GM20431 (cell line): ENCODE results near the gene CAMLG.
"Not testable (repeated sequence)": the region's sequence is repeated elsewhere in the genome, so short reads cannot be mapped to it uniquely, and the experiment has no call there.

Experiments used
- in situ Hi-C: fragments of 300-500 bp; cut with MseI, MboI; formaldehyde crosslinking; loops from one replicate; pipeline ENCODE4 v1.15.0; 2020; ENCODE audit warnings: low sequenced_read_pairs; ENCODE audit not compliant: unreplicated experiment

CAMLG gene

DNA sequence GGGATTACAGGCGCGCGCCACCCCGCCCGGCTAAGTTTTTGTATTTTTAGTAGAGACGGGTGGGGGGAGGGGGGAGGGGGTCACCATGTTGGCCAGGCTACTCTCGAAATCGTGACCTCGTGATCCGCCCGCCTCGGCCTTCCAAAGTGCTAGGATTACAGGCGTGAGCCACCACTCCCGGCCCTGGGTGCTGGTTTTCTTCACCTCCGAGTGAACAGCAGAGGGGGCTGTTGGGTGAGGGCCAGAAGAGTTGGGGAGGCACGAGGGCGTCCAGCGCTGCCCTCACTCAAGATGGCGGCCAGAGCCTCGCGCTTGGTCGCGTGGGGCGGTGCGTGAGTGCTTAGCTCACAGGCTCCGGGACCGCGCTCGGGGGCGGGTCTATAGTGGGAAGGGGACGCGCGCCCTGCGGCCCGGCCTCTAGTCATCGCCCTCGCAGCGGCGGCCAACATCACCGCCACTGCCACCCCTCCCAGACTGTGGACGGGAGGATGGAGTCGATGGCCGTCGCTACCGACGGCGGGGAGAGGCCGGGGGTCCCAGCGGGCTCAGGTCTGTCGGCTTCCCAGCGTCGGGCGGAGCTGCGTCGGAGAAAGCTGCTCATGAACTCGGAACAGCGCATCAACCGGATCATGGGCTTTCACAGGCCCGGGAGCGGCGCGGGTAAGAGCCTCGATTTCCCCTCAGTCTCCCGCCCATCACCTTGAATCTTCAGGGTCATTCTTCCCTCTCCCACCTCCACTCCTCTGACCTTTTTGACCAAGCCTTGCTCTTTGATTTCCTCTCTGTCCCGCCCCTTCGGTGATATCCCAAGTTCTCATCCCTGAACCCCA, at the start of gene CAMLG:
TSS of gene CAMLG (plus strand) at position 416 of the 830 bp plus-strand sequence. CDS start at position 489, 73 bp downstream.
- in situ Hi-C loops, result no loop called here

DNA sequence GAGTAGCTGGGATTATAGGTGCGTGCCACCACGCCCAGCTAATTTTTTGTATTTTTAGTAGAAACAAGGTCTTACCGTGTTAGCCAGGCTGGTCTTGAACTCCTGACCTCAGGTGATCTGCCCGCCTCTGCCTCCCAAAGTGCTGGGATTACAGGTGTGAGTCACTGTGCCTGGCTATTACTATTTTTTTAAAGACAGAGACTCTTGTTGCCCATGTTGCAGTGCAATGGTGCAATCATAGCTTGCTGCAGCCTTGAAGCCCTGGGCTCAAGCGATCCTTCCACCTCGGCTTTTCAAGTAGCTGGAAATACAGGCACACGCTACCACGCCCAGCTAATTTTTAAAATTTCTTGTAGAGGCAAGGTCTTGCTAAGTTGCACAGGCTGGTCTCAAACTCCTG, 48.2 kb upstream of the CAMLG start:
- in situ Hi-C loops, result not testable (repeated sequence)

DNA sequence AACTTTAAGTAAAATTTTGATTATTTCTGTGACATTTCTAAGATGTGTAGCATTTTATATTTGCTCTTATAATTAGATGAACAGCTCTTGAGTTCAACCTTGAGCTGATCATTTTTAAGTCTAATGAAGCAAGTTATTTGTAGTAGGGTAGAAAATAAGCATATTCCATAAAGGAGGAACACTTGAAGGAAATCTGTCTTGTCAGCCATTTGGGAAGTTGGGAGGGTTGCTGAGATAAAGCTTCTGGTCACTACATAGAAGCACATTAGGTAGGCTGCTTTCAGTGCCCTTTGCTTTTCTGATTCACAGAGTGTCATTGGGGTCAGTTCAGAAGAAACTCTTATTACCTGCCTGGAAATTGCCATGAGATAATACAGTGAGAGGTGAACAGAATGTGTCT, 45.6 kb upstream of the CAMLG start:
- in situ Hi-C loops, result no loop called here

GRCh38 chr5:134708301-134708700, 30.0 kb upstream of the CAMLG start:
- in situ Hi-C loops, result no loop called here

- in situ Hi-C loops, result no loop called here
Observed at GRCh38 chr5:134714120-134714519, 24.2 kb upstream of the CAMLG start.

- in situ Hi-C loops, result no loop called here
Observed at GRCh38 chr5:134714541-134714940, 23.8 kb upstream of the CAMLG start.

GRCh38 chr5:134715466-134715865, 22.9 kb upstream of the CAMLG start:
- in situ Hi-C loops, result not testable (repeated sequence)

DNA sequence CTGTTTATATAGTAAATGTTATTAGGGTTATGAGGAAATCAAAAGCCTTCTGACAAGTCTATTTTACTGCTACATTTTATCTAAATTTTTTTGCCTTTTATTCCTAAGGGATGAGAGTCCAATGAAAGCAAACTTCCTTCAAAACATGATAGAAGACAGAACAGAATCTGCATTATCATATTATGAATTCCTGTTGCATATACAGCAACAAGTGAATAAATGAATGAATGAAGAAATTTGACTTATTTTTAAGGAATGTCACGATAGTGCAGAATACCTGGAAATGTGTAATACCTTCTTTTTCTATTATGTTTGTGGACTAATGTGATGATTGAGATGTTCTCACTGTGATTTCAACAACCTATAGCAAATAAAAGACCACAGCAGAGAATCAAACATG, 13.5 kb upstream of the CAMLG start:
- in situ Hi-C loops, result no loop called here

DNA sequence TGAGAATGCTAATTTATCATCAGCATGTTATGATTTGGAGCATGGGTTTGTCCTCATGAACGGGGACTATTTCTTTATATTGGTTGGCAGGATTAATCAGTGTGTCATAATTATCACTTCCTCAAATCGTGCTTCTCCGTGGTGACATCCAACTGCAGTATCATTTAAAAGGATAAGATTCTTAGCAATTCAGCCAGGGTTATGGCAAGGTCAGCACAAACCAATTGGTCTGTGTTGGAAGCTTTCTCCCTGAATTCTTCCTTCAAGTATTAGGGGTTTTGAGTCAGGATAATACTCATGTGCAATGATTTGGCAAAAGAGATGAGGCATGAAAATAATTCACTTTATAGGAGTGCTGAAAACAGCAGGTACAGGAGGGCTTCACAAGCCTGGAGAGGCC, 5.5 kb upstream of the CAMLG start:
- in situ Hi-C loops, result no loop called here

DNA sequence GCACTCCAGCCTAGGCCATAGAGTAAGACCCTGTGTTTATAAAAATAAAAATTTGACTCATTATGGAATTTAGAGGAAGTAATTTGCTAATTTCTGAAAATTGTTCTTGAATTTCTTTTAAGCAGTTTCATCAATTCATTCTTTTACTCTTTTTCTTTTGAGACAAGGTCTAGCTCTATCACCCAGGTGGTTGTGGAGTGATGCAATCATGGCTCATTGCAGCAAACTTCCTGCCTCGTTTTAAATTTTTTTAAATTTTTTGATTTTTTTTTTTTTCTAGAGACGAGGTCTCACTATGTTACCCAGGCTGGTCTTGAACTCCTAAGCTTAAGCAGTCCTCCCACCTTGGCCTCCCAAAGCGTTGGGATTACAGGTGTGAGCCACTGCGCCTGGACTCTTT, 3.1 kb upstream of the CAMLG start:
- in situ Hi-C loops, result no loop called here

- in situ Hi-C loops, result no loop called here
Observed at GRCh38 chr5:134736173-134736812, 2.1 kb upstream of the CAMLG start.

DNA sequence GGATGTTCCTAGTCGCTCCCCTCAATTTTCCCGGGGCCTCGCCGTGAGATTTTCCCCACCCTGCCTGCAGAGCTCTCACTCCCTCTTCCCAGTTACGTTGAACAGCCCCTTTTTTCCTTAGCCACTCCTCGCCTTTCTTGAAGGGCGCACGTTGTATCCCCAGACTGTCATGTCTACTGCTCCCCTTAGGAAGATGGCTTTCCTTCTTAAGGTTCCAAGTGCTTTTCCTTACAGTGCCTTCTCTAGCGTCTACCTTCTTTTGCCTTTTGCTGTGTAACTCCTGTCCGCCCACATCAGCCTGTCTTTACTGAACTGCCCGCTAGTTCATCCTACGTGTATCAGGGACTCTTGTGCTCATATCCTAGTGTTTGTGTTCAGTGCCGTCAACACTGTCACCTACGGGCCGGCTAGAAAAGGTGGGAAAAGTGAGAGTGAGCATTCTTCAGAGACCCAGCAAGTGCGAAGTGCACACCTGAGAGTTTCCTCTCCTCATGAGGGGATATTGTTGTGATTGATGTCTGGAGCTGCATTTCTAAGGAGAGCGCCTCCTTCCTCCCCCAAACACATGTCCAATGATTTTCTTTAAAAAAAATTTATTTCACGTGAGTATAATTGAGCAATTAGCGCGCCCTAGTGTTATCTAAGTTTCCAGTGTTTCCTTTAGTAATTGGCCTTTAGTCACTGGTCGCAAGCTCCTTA, 764 bp downstream of the CAMLG start:
- in situ Hi-C loops, result no loop called here

GRCh38 chr5:134741052-134741451, 2.7 kb downstream of the CAMLG start:
- in situ Hi-C loops, result no loop called here

DNA sequence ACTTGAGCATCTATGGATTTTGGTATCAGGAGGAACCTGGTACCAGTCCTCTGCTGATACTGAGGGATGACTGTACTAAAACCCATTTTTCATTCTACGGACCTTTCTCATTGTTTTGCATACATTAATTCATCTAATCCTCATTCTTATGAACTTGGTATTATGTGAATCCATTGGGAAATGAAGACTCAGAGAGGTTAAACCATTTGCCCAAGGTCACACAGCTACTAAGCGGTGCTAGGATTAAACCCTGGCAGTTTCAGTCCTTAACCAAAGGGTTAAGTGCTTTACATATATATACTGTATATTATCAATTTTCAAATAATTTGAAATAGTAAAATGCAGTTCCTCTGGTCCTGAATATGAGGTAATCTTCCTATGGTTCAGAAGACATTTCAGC, 3.8 kb downstream of the CAMLG start:
- in situ Hi-C loops, result no loop called here

DNA sequence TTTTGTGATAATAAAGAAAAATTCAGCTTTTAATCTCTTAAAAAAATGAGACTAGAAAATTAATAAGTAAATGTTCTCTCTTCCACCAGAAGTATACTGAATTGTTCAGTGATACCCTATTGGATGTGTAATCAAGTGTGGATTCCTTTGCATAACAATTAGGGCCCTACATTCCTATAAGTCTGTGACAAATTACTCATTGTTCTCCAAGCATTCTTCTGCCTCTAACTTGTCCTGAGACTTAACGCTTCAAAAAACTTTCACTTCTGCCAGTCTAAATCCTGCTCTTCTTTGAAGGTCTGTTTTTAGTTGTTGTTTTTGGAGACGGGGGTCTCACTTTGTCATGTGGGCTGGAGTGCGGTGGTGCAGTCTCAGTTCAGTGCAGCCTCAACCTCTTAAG, 11.1 kb downstream of the CAMLG start:
- in situ Hi-C loops, result no loop called here

DNA sequence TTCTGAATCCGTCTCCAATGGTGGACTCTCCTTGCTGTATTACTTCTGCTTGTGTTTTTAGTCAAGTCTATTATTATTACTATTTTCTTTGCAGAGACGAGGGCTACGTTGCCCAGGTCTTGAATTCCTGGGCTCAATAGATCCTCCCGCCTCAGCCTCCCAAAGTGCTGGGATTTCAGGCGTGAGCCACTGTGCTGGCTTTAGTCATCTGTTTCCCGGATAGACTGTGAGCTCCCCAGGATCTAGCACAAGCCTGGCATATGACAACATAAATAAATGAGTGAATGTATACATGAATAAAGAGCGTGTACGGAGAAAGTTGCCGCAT, 19.8 kb downstream of the CAMLG start:
- in situ Hi-C loops, result no loop called here

DNA sequence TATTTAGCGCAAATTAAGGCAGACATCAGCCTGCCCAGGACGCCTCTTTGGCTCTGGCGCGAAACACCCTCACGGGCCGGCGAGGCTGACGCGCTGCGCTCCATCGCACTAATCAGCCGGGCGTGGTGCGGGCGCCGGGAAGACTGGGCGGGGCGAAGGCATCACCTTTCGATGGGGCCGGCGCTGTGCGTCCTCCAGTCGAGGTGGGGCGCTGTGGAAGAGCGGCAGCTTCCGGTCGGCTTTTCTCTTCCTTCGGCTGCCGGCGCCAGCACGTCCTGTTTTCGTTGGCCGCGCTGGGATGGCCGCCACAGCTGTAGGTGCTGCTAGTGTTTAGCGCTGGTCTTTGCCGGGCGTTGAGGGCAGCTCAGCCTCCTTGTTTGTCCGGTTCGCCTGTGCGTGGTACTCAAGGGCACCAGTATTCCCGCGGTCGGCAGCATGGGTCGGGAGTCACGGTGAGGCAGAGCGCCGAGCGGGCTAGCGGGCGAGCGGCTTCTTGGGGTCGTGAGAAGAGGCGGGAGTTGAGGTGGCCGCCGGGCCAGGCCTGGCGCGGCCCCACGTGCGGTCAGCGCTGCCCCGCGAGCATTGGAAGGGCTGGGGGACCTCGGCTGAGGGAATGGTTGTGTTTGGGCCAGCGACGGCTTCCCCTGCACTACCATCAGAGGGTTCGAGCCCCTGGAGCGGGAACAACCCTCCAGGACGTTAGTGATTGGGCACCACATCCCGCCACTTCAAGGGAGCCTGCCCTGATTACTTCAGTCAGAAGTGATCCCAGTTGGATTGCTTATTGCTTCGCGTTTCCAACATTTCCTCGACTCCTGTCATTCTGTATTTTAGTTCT, 20.4 kb downstream of the CAMLG start, which contains the start of gene DDX46:
TSS of gene DDX46 (plus strand) at position 276 of the 838 bp plus-strand sequence. CDS start at position 436, 160 bp downstream.
- in situ Hi-C loops, result no loop called here

GRCh38 chr5:134767528-134768291, 29.4 kb downstream of the CAMLG start:
- in situ Hi-C loops, result not testable (repeated sequence)

DNA sequence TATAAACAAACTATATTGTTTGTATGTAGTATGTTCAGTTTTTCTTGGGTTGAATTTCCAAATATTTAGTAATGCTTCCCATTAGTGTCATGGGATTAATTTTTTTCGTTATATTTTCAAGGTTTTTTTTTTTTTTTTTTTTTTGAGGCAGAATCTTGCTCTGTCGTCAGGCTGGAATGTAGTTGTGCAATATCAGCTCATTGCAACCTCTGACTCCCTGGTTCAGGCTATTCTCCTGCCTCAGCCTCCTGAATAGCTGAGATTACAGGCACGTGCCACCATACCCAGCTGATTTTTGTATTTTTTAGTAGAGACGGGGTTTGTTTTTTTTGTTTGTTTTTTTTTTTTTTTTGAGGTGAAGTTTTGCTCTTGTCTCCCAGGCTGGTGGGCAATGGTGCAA, 30.9 kb downstream of the CAMLG start:
- in situ Hi-C loops, result no loop called here
